T-cell (primary cell): Measurements from ENCODE around the gene CWC27. TPM values are rescaled to one million over a fixed set of nuclear protein-coding genes. Genes with fewer than 3 reads are reported as not detected.

Experiments
- ATAC-seq, 4 experiments: fragments of 200-7000 bp in 3 of 4; fragments of 150-1000 bp in 1 of 4; cut with Tn5 transposase; replicated peaks in 1 of 4; 1 replicate in 3 of 4; 2 replicates in 1 of 4; pipeline ENCODE4 v1.10.0; 2021; ENCODE audit warnings: moderate library complexity in 3 of 4, mild to moderate bottlenecking in 2 of 4, moderate number of reproducible peaks in 1 of 4
- CTCF ChIA-PET, 2 donors: fragments of 300-600 bp; sonication (Branson Sonifier 250); formaldehyde crosslinking; loops; one replicate each; lab custom pipeline; 2022; ENCODE audit warnings: antibody characterized with exemption in 2 of 2; lab: Charles Lee
- POLR2A ChIA-PET, 2 donors: fragments of 300-600 bp; sonication (Branson Sonifier 250); formaldehyde crosslinking; loops; one replicate each; lab custom pipeline; 2022; ENCODE audit warnings: antibody characterized with exemption in 2 of 2; lab: Charles Lee
- DNase-seq, 35 experiments: peaks; one replicate each; pipeline versions ENCODE4 v3.0.0 to v3.0.0-alpha.2; 2013 to 2023
- H3K27ac ChIP-seq: one replicate; pipeline ENCODE4 v1.5.1; 2013; ENCODE audit warnings: low read length
- H3K27me3 ChIP-seq, 2 experiments: replicated peaks in 1 of 2; 1 replicate in 1 of 2; 2 replicates in 1 of 2; pipeline versions ENCODE4 v1.6.1 to v1.7.0; 2013; ENCODE audit warnings: low read length in 1 of 2, mixed read lengths in 1 of 2; ENCODE audit not compliant: control insufficient read depth in 2 of 2, insufficient read depth in 2 of 2; ENCODE audit errors: extremely low read depth in 1 of 2
- H3K36me3 ChIP-seq, 2 donors: 1 replicate in 1 of 2; 2 replicates in 1 of 2; pipeline versions ENCODE4 v1.6.1 to v1.7.0; 2013; ENCODE audit warnings: low read length in 1 of 2; ENCODE audit not compliant: control insufficient read depth in 2 of 2, insufficient read depth in 1 of 2; ENCODE audit errors: extremely low read depth in 1 of 2
- H3K4me1 ChIP-seq, 2 experiments: 1 replicate in 1 of 2; 2 replicates in 1 of 2; pipeline versions ENCODE4 v1.6.1 to v1.7.0; 2013; ENCODE audit warnings: low read length in 2 of 2, mixed read lengths in 1 of 2; ENCODE audit not compliant: insufficient read depth in 2 of 2, control insufficient read depth in 1 of 2; ENCODE audit errors: extremely low read depth in 1 of 2
- H3K4me3 ChIP-seq, 2 donors: 1 replicate in 1 of 2; 2 replicates in 1 of 2; pipeline versions ENCODE4 v1.5.1 to v1.7.0; 2013; ENCODE audit warnings: mild to moderate bottlenecking in 2 of 2, low read length in 1 of 2, moderate library complexity in 1 of 2; ENCODE audit not compliant: control insufficient read depth in 1 of 2; ENCODE audit errors: extremely low read depth in 1 of 2
- H3K9me3 ChIP-seq: 2 replicates; pipeline ENCODE4 v1.7.0; 2013
- H3K27ac Mint-ChIP-seq, 2 donors: one replicate each; pipeline ENCODE4 v1.8.0; 2020 to 2021; ENCODE audit warnings: mild to moderate bottlenecking in 2 of 2, mixed read lengths in 2 of 2
- H3K27me3 Mint-ChIP-seq, 2 donors: one replicate each; pipeline ENCODE4 v1.8.0; 2021 to 2022; ENCODE audit warnings: mixed read lengths in 2 of 2
- H3K36me3 Mint-ChIP-seq: one replicate; pipeline ENCODE4 v1.8.0; 2021; ENCODE audit warnings: mixed read lengths
- H3K4me1 Mint-ChIP-seq, 3 donors: one replicate each; pipeline ENCODE4 v1.8.0; 2020 to 2022; ENCODE audit warnings: mixed read lengths in 3 of 3, mild to moderate bottlenecking in 1 of 3
- H3K4me3 Mint-ChIP-seq, 3 donors: one replicate each; pipeline ENCODE4 v1.8.0; 2020 to 2022; ENCODE audit warnings: mild to moderate bottlenecking in 3 of 3, mixed read lengths in 3 of 3, moderate library complexity in 3 of 3
- H3K9me3 Mint-ChIP-seq, 3 donors: one replicate each; pipeline ENCODE4 v1.8.0; 2020 to 2022; ENCODE audit warnings: mixed read lengths in 3 of 3
- WGBS: methylation state at CpG from one replicate; pipeline ENCODE4 v1.1.5; 2013; ENCODE audit warnings: missing lambda C conversion rate; ENCODE audit not compliant: insufficient coverage; 5-methylcytosine and 5-hydroxymethylcytosine counted together
- total RNA-seq, 35 experiments: library from RNA in 6 of 35; stranded (reverse) in 6 of 35; fragments of 120-200 nt in 1 of 35; gene quantifications; one replicate each; pipeline versions ENCODE4 v1.2.1 to v1.2.4 and lab custom pipeline; 2013 to 2026

The CWC27 gene
- total RNA-seq, 5 donors from 2014 or later (not counting 1 experiment from before 2014, with no cell fraction given): 15.5 to 32.3 (median 18.8) TPM

DNA sequence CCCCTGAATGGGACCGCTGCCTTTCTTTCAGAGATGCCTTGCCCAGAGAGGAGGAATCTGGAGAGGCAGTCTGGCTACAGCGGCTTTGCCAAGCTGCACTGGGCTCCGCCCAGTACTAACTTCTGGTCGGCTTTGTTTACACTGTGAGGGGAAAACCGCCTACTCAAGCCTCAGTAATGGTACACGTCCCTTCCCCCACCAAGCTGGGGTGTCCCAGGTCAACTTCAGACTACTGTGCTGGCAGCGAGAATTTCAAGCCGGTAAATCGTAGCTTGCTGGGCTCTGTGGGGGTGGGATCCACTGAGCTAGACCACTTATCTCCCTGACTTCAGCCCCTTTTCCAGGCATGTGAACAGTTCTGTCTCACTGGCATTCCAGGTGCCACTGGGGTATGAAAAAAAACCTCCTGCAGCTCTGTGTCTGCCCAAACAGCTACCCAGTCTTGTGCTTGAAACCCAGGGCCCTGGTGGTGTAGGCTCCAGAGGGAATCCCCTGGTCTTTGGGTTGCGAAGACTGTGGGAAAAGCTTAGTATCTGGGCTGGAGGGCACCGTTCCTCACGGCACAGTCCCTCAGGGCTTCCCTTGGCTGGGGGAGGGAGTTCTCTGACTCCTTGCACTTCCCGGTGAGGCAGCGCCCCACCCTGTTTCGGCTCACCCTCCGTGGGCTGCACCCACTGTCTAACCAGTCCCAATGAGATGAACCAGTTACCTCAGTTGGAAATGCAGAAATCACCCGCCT, 171.2 kb downstream of the CWC27 start:
- no peaks in the 10 kb centered on the region for H3K27me3 ChIP-seq
- Mint-ChIP-seq H3K27ac (no peak overlapping the region), H3K4me1 (no peaks in the 10 kb centered on the region), H3K9me3 (peaks cover 7 to 22% (median 13%) of the 10 kb centered on the region in 3 donors), H3K27me3 (no peaks in the 10 kb centered on the region), H3K36me3 (peaks cover 61% of the 10 kb centered on the region), H3K4me3 (no peak overlapping the region)
- WGBS: 94% methylated on average over 12 of the region's 17 CpGs
- POLR2A ChIA-PET: interaction anchor here in 1 of 2 donors (0.6 kb wide), 1 partner anchor 62 kb away, joined by 4 read pairs; no protein-coding TSS in a partner anchor
- CTCF ChIA-PET: no interaction called here
- H3K4me3 ChIP-seq: no peak overlapping the region
- H3K27ac ChIP-seq: no peak overlapping the region
- no peaks in the 10 kb centered on the region for H3K4me1 ChIP-seq
- ATAC-seq (no peak), DNase-seq (no peak)
- H3K9me3 ChIP-seq: no peaks in the 10 kb centered on the region
- no peaks in the 10 kb centered on the region for H3K36me3 ChIP-seq

- H3K9me3 Mint-ChIP-seq: peaks cover 0 to 4% (median 0%) of the 10 kb centered on the region in 3 donors
- H3K4me1 ChIP-seq: no peaks in the 10 kb centered on the region
- H3K9me3 ChIP-seq: no peaks in the 10 kb centered on the region
- H3K4me3 Mint-ChIP-seq: no peak overlapping the region
- no peak overlapping the region for H3K27ac Mint-ChIP-seq
- WGBS: 95% methylated on average over 2 of the region's 4 CpGs
- ATAC-seq: no peak
- ChIA-PET POLR2A (no interaction called here), CTCF (no interaction called here)
- no peaks in the 10 kb centered on the region for H3K4me1 Mint-ChIP-seq
- no peaks in the 10 kb centered on the region for H3K27me3 Mint-ChIP-seq
- H3K36me3 ChIP-seq: no peaks in the 10 kb centered on the region
- H3K36me3 Mint-ChIP-seq: peaks cover 50% of the 10 kb centered on the region
- no peak overlapping the region for H3K27ac ChIP-seq
- H3K4me3 ChIP-seq: no peak overlapping the region
- no peak for DNase-seq
- H3K27me3 ChIP-seq: no peaks in the 10 kb centered on the region
Observed at GRCh38 chr5:64942460-64942859, 173.7 kb downstream of the CWC27 start.

GRCh38 chr5:64944868-64945267, 176.1 kb downstream of the CWC27 start:
- Mint-ChIP-seq H3K4me3 (no peak overlapping the region), H3K4me1 (no peaks in the 10 kb centered on the region), H3K9me3 (no peaks in the 10 kb centered on the region), H3K27ac (no peak overlapping the region), H3K27me3 (no peaks in the 10 kb centered on the region), H3K36me3 (peaks cover 33% of the 10 kb centered on the region)
- ChIA-PET POLR2A (no interaction called here), CTCF (no interaction called here)
- no peak overlapping the region for H3K27ac ChIP-seq
- ATAC-seq (no peak), DNase-seq (no peak)
- H3K4me1 ChIP-seq: no peaks in the 10 kb centered on the region
- H3K4me3 ChIP-seq: no peak overlapping the region
- no peaks in the 10 kb centered on the region for H3K27me3 ChIP-seq
- no peaks in the 10 kb centered on the region for H3K9me3 ChIP-seq
- H3K36me3 ChIP-seq: no peaks in the 10 kb centered on the region

- no peaks in the 10 kb centered on the region for H3K27me3 Mint-ChIP-seq
- Histone ChIP-seq H3K27ac (no peak overlapping the region), H3K36me3 (no peaks in the 10 kb centered on the region), H3K9me3 (no peaks in the 10 kb centered on the region), H3K4me3 (no peak overlapping the region), H3K4me1 (no peaks in the 10 kb centered on the region), H3K27me3 (no peaks in the 10 kb centered on the region)
- no peak for ATAC-seq
- no peak overlapping the region for H3K4me3 Mint-ChIP-seq
- WGBS: 100% methylated on average over 1 of the region's 1 CpG
- no peak for DNase-seq
- no peaks in the 10 kb centered on the region for H3K4me1 Mint-ChIP-seq
- ChIA-PET POLR2A (no interaction called here), CTCF (interaction anchor here in 1 of 2 donors (0.6 to 0.7 kb wide), 2 partner anchors 331 to 537 kb away, joined by 3 to 5 read pairs; no protein-coding TSS in a partner anchor)
- H3K9me3 Mint-ChIP-seq: no peaks in the 10 kb centered on the region
- H3K36me3 Mint-ChIP-seq: peaks cover 33% of the 10 kb centered on the region
- H3K27ac Mint-ChIP-seq: no peak overlapping the region
Observed at GRCh38 chr5:64947031-64947430, 178.3 kb downstream of the CWC27 start.

DNA sequence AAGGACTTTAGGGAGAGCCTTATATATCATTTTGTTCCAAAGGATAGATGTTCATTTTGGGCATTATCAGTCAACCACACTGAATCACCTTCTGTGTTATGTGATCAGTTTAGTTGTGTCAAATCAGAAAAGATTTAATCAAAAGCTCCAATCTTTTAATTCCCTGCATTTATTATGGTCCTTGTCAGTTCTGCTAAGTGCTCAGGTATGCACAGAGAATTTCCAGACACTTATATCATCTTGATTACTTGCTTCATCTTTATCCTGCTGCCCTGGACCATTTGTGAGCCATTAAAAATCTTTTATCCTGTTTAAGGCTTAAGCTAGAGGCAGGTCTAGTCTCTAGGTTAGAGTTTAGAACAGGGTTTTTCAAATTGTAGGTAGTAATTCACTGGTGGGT, 179.1 kb downstream of the CWC27 start:
- CTCF ChIA-PET: interaction anchor here in 1 of 2 donors (0.6 to 0.8 kb wide), 3 partner anchors 11 to 536 kb away, joined by 4 to 5 read pairs (median 5); no protein-coding TSS in a partner anchor
- Histone ChIP-seq H3K4me1 (no peaks in the 10 kb centered on the region), H3K27me3 (no peaks in the 10 kb centered on the region), H3K36me3 (no peaks in the 10 kb centered on the region), H3K27ac (no peak overlapping the region), H3K9me3 (no peaks in the 10 kb centered on the region), H3K4me3 (no peak overlapping the region)
- POLR2A ChIA-PET: no interaction called here
- no peak overlapping the region for H3K27ac Mint-ChIP-seq
- ATAC-seq (no peak), DNase-seq (no peak)
- no peaks in the 10 kb centered on the region for H3K9me3 Mint-ChIP-seq
- peaks cover 32% of the 10 kb centered on the region for H3K36me3 Mint-ChIP-seq
- H3K4me1 Mint-ChIP-seq: no peaks in the 10 kb centered on the region
- no peaks in the 10 kb centered on the region for H3K27me3 Mint-ChIP-seq
- H3K4me3 Mint-ChIP-seq: no peak overlapping the region

- H3K27ac Mint-ChIP-seq: no peak overlapping the region
Observed at GRCh38 chr5:64949331-64949730, 180.6 kb downstream of the CWC27 start.

More at GRCh38 chr5:64949331-64949730, 180.6 kb downstream of the CWC27 start:
- ChIA-PET POLR2A (no interaction called here), CTCF (no interaction called here)
- no peaks in the 10 kb centered on the region for H3K9me3 ChIP-seq
- no peaks in the 10 kb centered on the region for H3K9me3 Mint-ChIP-seq
- no peak overlapping the region for H3K27ac ChIP-seq
- no peak overlapping the region for H3K4me3 ChIP-seq
- no peaks in the 10 kb centered on the region for H3K36me3 ChIP-seq
- DNase-seq: no peak
- H3K4me1 ChIP-seq: no peaks in the 10 kb centered on the region
- peaks cover 22% of the 10 kb centered on the region for H3K36me3 Mint-ChIP-seq
- H3K27me3 ChIP-seq: no peaks in the 10 kb centered on the region
- WGBS: 91% methylated on average over 3 of the region's 3 CpGs
- ATAC-seq: no peak
- no peak overlapping the region for H3K4me3 Mint-ChIP-seq
- no peaks in the 10 kb centered on the region for H3K27me3 Mint-ChIP-seq
- no peaks in the 10 kb centered on the region for H3K4me1 Mint-ChIP-seq
